GM18951 (cell line): ENCODE results near the gene HTR3A.

Source experiments
- POLR2A ChIP-seq: IDR thresholded peaks from 4 replicates; pipeline ENCODE4 v1.6.1; 2011; ENCODE audit warnings: mild to moderate bottlenecking; ENCODE audit not compliant: insufficient read length, insufficient read depth; ENCODE audit errors: extremely low read depth
- in situ Hi-C: fragments of 300-500 bp; cut with MboI; formaldehyde crosslinking; loops from one replicate; pipeline ENCODE4 v1.12.0; 2022; ENCODE audit warnings: low sequenced_read_pairs, mixed read lengths, inconsistent platforms; ENCODE audit not compliant: unreplicated experiment

HTR3A gene

DNA sequence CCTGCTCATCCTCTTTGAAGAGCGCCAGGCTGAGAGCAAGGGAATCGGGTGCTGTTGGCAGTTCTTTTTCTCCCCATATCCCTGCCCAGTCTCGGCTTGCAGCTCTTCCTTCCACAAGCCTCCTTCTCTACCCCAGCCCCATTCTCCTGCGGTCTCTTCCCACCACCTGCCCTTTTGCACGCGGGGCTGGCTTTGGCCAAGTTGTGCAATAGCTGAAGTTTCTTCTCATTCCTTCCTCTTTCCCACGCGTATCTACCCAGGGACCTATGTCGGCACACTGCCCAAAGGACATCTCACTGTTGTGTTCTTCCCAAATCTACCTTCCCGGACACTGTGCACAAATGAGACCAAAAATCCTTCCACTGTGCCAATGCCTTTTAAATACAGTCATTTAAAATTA is 22.3 kb upstream of the HTR3A start:
- in situ Hi-C loops = no loop called here

DNA sequence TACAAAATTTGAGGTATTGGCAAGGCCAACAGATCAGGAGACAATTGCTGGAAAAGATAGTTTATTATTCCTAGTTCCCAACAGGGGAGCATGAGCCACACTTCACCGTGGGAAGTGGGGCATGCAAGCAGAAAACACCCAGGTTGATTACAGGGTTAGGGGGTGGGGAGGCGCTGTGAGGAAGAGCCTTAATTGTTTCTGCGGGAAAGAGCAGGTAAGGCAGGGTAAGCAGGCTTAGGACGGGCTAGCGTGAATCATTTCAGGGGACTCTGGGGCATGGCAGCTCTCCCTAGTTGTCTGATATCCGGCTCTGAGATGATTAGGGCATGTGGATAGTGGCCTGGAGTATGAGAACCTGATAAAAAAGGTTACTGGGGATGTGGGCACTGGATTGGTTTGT is 20.7 kb upstream of the HTR3A start:
- in situ Hi-C loops = no loop called here
- TF ChIP-seq POLR2A = no peak

More for the DNA sequence above, 22.3 kb upstream of the HTR3A start:
- TF ChIP-seq POLR2A = no peak

DNA sequence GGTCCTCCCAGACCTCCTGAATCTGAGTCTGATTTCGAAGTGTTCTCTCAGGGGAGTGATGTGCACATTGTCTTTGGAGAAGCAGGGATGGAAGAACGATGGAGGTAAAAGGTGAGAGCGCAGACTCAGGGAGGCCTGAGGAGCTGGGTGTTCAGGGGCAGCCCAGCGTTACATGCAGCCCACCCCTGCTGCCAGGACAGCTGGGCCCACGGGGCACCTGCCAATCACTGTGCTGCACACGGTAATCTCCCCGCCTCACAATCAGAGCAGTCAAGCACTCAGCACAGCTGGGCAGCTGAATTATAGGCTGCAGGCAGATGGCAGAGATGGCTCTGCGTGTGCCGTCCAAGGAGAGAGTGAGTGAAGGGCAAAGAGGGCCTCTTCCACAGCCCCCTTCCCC is 17.9 kb upstream of the HTR3A start:
- in situ Hi-C loops = no loop called here

DNA sequence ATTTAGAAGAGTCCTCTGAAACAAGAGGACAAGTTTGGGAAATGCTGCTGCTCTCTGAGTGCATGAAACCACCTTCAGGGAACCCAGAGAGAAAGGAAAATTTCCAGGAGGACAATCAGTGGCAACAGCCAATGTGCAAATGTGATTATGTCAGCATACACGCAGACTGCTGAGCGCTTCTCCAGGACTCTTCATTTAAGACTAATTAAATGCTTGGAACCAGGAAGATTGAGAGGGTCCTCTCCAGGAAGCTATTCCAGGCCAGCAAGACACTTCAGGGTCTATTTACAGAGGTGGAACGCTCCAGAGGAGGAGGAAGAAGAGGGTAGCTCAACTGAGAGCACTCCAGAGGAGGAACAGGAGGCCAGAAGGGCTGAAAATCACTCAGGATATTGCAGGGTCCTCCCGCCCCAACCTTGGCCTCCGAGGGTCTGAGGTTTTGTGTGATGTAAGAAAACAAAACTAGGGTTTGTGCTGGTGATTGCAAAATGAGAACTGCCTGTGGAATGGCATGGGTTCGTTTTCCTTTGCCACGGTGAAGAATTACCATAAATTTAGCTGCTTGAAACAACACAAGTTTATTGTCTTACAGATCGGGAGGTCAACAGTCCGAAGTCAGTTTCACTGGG is 14.1 kb upstream of the HTR3A start:
- in situ Hi-C loops = no loop called here
- no peak for TF ChIP-seq POLR2A

More for the DNA sequence above, 17.9 kb upstream of the HTR3A start:
- TF ChIP-seq POLR2A = no peak

DNA sequence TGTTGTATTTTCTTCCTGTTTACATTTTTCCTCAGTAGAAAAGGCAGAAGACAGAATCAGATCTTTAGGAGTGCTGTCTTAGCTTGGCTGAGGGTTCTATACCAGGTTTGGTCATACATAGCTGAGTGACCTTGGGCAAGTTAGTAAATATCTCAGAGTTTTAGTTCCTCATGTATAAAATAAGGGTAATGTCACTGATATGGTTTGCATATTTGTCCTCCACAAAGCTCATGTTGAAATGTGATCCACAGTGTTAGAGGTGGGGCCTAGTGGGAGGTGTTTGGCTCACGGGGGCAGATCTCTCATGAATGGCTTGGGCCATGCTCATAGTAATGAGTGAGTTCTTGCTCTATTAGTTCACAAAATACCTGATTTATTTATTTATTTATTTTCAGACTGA is 7.5 kb upstream of the HTR3A start:
- no peak for TF ChIP-seq POLR2A
- in situ Hi-C loops = no loop called here

DNA sequence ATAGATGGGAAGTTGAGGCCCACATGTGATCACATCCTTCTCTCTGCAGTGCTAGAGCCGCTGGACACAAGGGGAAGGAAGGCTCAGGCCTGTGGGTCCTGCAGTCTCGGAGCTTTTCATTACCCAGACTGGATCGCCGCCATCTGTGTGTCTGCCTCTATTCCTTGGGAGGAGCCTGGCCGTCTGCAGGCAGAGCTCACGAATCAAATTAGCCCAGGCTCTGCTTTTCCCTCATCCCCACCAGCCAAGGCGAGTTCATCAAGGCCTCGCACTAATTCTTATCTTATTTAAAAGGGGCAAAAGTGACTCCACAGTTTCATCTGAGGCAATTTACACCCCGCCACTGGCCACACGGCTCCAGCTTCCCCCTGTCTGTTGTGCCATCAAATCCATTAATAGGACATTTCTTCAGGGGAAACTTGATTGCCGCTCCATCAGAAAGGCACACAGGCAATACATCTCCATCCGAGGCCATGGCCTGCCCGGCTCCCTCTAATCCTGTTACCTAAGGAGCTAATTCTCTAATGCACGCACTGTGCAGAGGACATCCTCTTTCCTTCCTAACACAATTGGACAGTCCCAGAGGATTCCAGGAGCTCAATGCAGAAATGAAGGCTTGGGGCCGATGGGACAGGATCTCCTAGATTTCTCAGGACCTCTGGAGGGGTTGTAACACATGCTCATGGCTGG is 3.3 kb upstream of the HTR3A start:
- in situ Hi-C loops = no loop called here

DNA sequence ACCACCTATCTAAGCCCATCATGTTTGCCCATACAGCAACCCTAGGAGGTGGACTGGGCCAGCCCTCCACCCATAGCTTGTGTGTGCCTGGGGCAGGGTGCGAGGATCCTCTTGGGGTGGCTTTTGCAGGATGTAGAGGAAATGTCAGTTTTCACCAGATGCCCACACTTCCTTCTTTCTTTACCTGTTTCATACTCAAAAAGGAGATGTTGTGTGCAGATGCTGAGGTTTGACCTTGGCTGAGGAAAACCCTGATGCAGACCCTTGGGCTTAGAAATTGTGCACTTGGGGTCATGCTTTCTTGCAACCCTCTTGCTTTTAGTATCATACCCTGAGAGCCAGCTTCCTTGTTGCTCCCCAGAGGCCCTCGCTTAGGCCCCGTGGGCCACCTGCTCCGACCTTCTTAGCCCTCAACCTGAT is 2.2 kb downstream of the HTR3A start:
- no peak for TF ChIP-seq POLR2A
- in situ Hi-C loops = no loop called here

More for the DNA sequence above, 3.3 kb upstream of the HTR3A start:
- TF ChIP-seq POLR2A = no peak

GRCh38 chr11:113977701-113978100 is 2.8 kb downstream of the HTR3A start:
- in situ Hi-C loops = no loop called here
- no peak for TF ChIP-seq POLR2A

- no peak for TF ChIP-seq POLR2A
- in situ Hi-C loops = no loop called here
Measured at GRCh38 chr11:113979431-113979830, 4.5 kb downstream of the HTR3A start.

GRCh38 chr11:113980785-113981184 is 5.9 kb downstream of the HTR3A start:
- in situ Hi-C loops = no loop called here
- no peak for TF ChIP-seq POLR2A

DNA sequence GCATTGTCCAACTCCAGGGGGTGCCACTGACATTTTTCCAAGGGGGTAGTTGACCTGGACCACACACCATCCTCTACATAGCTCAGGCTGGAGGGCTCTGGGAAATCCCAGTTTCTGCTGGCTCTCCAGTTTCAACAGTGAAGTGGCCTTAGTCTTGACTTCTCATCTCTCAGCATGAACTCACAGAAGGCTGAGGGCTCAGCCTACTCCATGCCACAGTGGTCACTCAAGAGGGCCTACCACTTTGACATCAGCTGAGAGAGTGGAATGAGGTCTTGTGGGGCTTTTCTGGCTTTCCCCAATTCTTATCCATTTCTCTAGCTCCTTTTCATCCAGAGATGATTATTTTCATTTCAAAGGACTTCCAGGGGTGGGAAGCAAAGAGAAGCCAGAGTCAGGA is 7.4 kb downstream of the HTR3A start:
- in situ Hi-C loops = no loop called here
- no peak for TF ChIP-seq POLR2A

GRCh38 chr11:113984781-113985180 is 9.9 kb downstream of the HTR3A start:
- no peak for TF ChIP-seq POLR2A
- in situ Hi-C loops = no loop called here

DNA sequence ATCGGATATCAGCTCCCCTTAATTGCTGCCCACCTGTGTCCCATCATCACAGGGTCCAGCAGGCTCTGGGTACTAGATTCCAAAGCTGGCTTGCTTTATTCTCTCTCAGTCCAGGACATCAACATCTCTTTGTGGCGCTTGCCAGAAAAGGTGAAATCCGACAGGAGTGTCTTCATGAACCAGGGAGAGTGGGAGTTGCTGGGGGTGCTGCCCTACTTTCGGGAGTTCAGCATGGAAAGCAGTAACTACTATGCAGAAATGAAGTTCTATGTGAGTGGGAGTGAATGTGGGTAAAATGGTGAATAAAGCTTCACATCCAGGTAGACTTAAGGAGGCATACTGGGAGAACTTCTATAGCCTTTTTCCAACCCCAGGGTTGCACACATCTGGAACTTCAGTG is 11.0 kb downstream of the HTR3A start:
- TF ChIP-seq POLR2A = no peak
- in situ Hi-C loops = no loop called here
